GM23248 (cell line): ENCODE results near the gene PRR19. TPM values are rescaled to one million over a fixed set of nuclear protein-coding genes. Genes with fewer than 3 reads are reported as not detected.

ENCODE experiments used
- DNase-seq: peaks from one replicate; pipeline ENCODE4 v3.0.0-alpha.2; 2015
- H2AFZ ChIP-seq: fragments of 200-600 bp; sonication (generic); 2 replicates; pipeline ENCODE4 v1.6.1; 2016; ENCODE audit warnings: antibody characterized with exemption
- H3F3A ChIP-seq: fragments of 200-600 bp; sonication (generic); 2 replicates; pipeline ENCODE4 v1.6.1; 2016; ENCODE audit warnings: mild to moderate bottlenecking, antibody characterized with exemption, mixed run types; ENCODE audit not compliant: insufficient read depth
- H3K27ac ChIP-seq: fragments of 200-600 bp; sonication (generic); 2 replicates; pipeline ENCODE4 v1.5.1; 2016; ENCODE audit warnings: mild to moderate bottlenecking
- H3K27me3 ChIP-seq: fragments of 200-600 bp; sonication (generic); replicated peaks from 2 replicates; pipeline ENCODE4 v1.6.1; 2016; ENCODE audit warnings: mild to moderate bottlenecking; ENCODE audit not compliant: insufficient read depth
- H3K36me3 ChIP-seq: fragments of 200-600 bp; sonication (generic); 2 replicates; pipeline ENCODE4 v1.6.1; 2016; ENCODE audit warnings: low read depth, mild to moderate bottlenecking
- H3K4me1 ChIP-seq: fragments of 200-600 bp; sonication (generic); 2 replicates; pipeline ENCODE4 v1.6.1; 2016; ENCODE audit warnings: mild to moderate bottlenecking; ENCODE audit not compliant: insufficient read depth
- H3K4me2 ChIP-seq: fragments of 200-600 bp; sonication (generic); one replicate; pipeline ENCODE4 v1.6.1; 2016; ENCODE audit warnings: mild to moderate bottlenecking; ENCODE audit not compliant: unreplicated experiment
- H3K4me3 ChIP-seq: fragments of 200-600 bp; sonication (generic); 2 replicates; pipeline ENCODE4 v1.5.1; 2016; ENCODE audit warnings: mild to moderate bottlenecking
- H3K79me2 ChIP-seq: fragments of 200-600 bp; sonication (generic); 2 replicates; pipeline ENCODE4 v1.6.1; 2016; ENCODE audit warnings: mild to moderate bottlenecking; ENCODE audit not compliant: insufficient read depth
- H3K9ac ChIP-seq: fragments of 200-600 bp; sonication (generic); 2 replicates; pipeline ENCODE4 v1.6.1; 2016; ENCODE audit warnings: mild to moderate bottlenecking
- H3K9me2 ChIP-seq: fragments of 200-600 bp; sonication (generic); 2 replicates; pipeline ENCODE4 v1.6.1; 2016; ENCODE audit warnings: mixed run types, mild to moderate bottlenecking, moderate library complexity; ENCODE audit not compliant: insufficient read depth
- H3K9me3 ChIP-seq: fragments of 200-600 bp; sonication (generic); one replicate; pipeline ENCODE4 v1.6.1; 2017; ENCODE audit warnings: low read depth
- H4K20me1 ChIP-seq: fragments of 200-600 bp; sonication (generic); 2 replicates; pipeline ENCODE4 v1.6.0; 2016; ENCODE audit not compliant: insufficient read depth
- EZH2 ChIP-seq: fragments of 200-600 bp; sonication (generic); IDR thresholded peaks from 2 replicates; pipeline ENCODE4 v1.6.1; 2018; ENCODE audit warnings: antibody characterized with exemption, mild to moderate bottlenecking; ENCODE audit not compliant: insufficient read depth, poor library complexity, severe bottlenecking
- EZH2phosphoT487 ChIP-seq: fragments of 200-600 bp; sonication (generic); IDR thresholded peaks from 2 replicates; pipeline ENCODE4 v1.6.1; 2018; ENCODE audit warnings: antibody characterized with exemption, moderate library complexity, mild to moderate bottlenecking, low read depth; ENCODE audit not compliant: insufficient read depth
- WGBS, 2 experiments: methylation state at CpG; one replicate each; pipeline ENCODE4 v1.1.6; 2015 to 2017; ENCODE audit warnings: low lambda C conversion rate in 2 of 2, low coverage in 1 of 2; ENCODE audit errors: missing lambda C conversion rate in 2 of 2; 5-methylcytosine and 5-hydroxymethylcytosine counted together
- in situ Hi-C: fragments of 300-500 bp; cut with MboI; formaldehyde crosslinking; loops from 2 replicates; pipeline ENCODE4 v1.15.0; 2020
- polyA plus RNA-seq: library from polyadenylated mRNA; unstranded; fragments of >200 nt; fragmentation: Nextera tagmentation; extraction: Ambion mirVana; gene quantifications from 2 replicates; pipeline ENCODE4 v1.2.1, GENCODE V29; 2016
- total RNA-seq: library from RNA; depleted of rRNA; stranded (reverse); fragments of >200 nt; shearing (Covaris generic); gene quantifications from 2 replicates; pipeline ENCODE4 v1.2.3, GENCODE V29; 2014

Gene PRR19
- total and polyA plus RNA-seq, 2 experiments from 2014 or later = 1.1 TPM

- peak overlapping the region; percentile 87 for H3K27ac ChIP-seq
- H4K20me1 ChIP-seq = no peaks in the 10 kb centered on the region
- H3K4me2 ChIP-seq = peak overlapping the region; percentile 86
- in situ Hi-C loops = no loop called here
- H3K79me2 ChIP-seq = peaks cover 72% of the 10 kb centered on the region
- H3F3A ChIP-seq = peaks cover 26% of the 10 kb centered on the region
- no peak overlapping the region for H3K4me3 ChIP-seq
- no peaks in the 10 kb centered on the region for H3K36me3 ChIP-seq
- H3K27me3 ChIP-seq = no peaks in the 10 kb centered on the region
- WGBS, 2 experiments = 56 to 61% methylated on average over 5 of the region's 5 CpGs
- peaks cover 62% of the 10 kb centered on the region for H3K4me1 ChIP-seq
- no peaks in the 10 kb centered on the region for H3K9me2 ChIP-seq
- DNase-seq = no peak
- TF ChIP-seq EZH2 = no peak
- TF ChIP-seq EZH2phosphoT487 = no peak
- H2AFZ ChIP-seq = no peak overlapping the region
- no peaks in the 10 kb centered on the region for H3K9me3 ChIP-seq
- H3K9ac ChIP-seq = peak overlapping the region; percentile 80
These were observed 23.3 kb upstream of the PRR19 start for GRCh38 chr19:42278452-42279154.

GRCh38 chr19:42279155-42279901 lies 22.6 kb upstream of the PRR19 start:
- Histone ChIP-seq H3F3A (peaks cover 26% of the 10 kb centered on the region), H3K9me2 (no peaks in the 10 kb centered on the region), H3K4me3 (peak overlapping the region; percentile 81), H3K4me2 (peak overlapping the region; percentile 86), H3K79me2 (peaks cover 65% of the 10 kb centered on the region), H3K27ac (peak overlapping the region; percentile 87), H3K9me3 (no peaks in the 10 kb centered on the region), H3K9ac (peak overlapping the region; percentile 80), H3K36me3 (no peaks in the 10 kb centered on the region), H3K4me1 (peaks cover 62% of the 10 kb centered on the region), H4K20me1 (no peaks in the 10 kb centered on the region), H2AFZ (no peak overlapping the region), H3K27me3 (no peaks in the 10 kb centered on the region)
- 4 to 7% methylated on average over 6 of the region's 6 CpGs for WGBS, 2 experiments
- in situ Hi-C loops = no loop called here
- TF ChIP-seq EZH2 = no peak
- peak; percentile 48 for DNase-seq

GRCh38 chr19:42279902-42280814 lies 21.8 kb upstream of the PRR19 start:
- peaks cover 64% of the 10 kb centered on the region for H3K79me2 ChIP-seq

GRCh38 chr19:42280815-42281145 lies 21.2 kb upstream of the PRR19 start:
- Histone ChIP-seq H3K4me2 (peak overlapping the region; percentile 86), H3F3A (peaks cover 26% of the 10 kb centered on the region), H2AFZ (no peak overlapping the region), H3K4me3 (peak overlapping the region; percentile 81), H3K36me3 (no peaks in the 10 kb centered on the region), H3K9me2 (no peaks in the 10 kb centered on the region), H3K27me3 (no peaks in the 10 kb centered on the region), H3K79me2 (peaks cover 64% of the 10 kb centered on the region), H3K27ac (peak overlapping the region; percentile 87), H4K20me1 (no peaks in the 10 kb centered on the region), H3K9me3 (no peaks in the 10 kb centered on the region), H3K9ac (peak overlapping the region; percentile 80), H3K4me1 (peaks cover 70% of the 10 kb centered on the region)
- in situ Hi-C loops = no loop called here
- 0% methylated on average over 20 of the region's 20 CpGs; no CpG with 5 or more reads in 1 of the 2 experiments for WGBS, 2 experiments
- peak; percentile 77 for DNase-seq
- TF ChIP-seq EZH2phosphoT487 = no peak
- TF ChIP-seq EZH2 = no peak

More at GRCh38 chr19:42279902-42280814, 21.8 kb upstream of the PRR19 start:
- peak overlapping the region; percentile 87 for H3K27ac ChIP-seq
- H3K9me2 ChIP-seq = no peaks in the 10 kb centered on the region
- no peaks in the 10 kb centered on the region for H3K9me3 ChIP-seq
- peak overlapping the region; percentile 86 for H3K4me2 ChIP-seq
- 0 to 1% methylated on average over 47 to 88 of the region's 89 CpGs for WGBS, 2 experiments
- H3K9ac ChIP-seq = peak overlapping the region; percentile 80
- peaks cover 26% of the 10 kb centered on the region for H3F3A ChIP-seq
- peak; percentile 96 for DNase-seq
- H4K20me1 ChIP-seq = no peaks in the 10 kb centered on the region
- H3K4me3 ChIP-seq = peak overlapping the region; percentile 81
- no peak for TF ChIP-seq EZH2
- TF ChIP-seq EZH2phosphoT487 = no peak
- in situ Hi-C loops = no loop called here
- H3K27me3 ChIP-seq = no peaks in the 10 kb centered on the region
- peak overlapping the region; percentile 38 for H2AFZ ChIP-seq
- H3K4me1 ChIP-seq = peaks cover 64% of the 10 kb centered on the region
- H3K36me3 ChIP-seq = no peaks in the 10 kb centered on the region
